Left ventricle myocardium inferior (tissue), 1 donor: ENCODE data around the gene C17orf75. TPM values are rescaled to one million over a fixed set of nuclear protein-coding genes. Genes with fewer than 3 reads are reported as not detected.
A peak's percentile ranks its signal among the peaks of the same experiment; 100 is the strongest.
"Not testable (repeated sequence)": the region's sequence is repeated elsewhere in the genome, so short reads cannot be mapped to it uniquely, and the experiment has no call there.

ENCODE experiments used
- DNase-seq: peaks from one replicate; pipeline ENCODE4 v3.0.0-alpha.2; 2020
- H3K27ac ChIP-seq: fragments of 200-600 bp; replicated peaks from 2 replicates; pipeline ENCODE4 v1.8.0; 2021
- H3K27me3 ChIP-seq: fragments of 200-600 bp; 2 replicates; pipeline ENCODE4 v1.8.0; 2021; ENCODE audit warnings: low read depth
- H3K36me3 ChIP-seq: fragments of 200-600 bp; 2 replicates; pipeline ENCODE4 v1.8.0; 2021
- H3K4me1 ChIP-seq: fragments of 200-600 bp; 2 replicates; pipeline ENCODE4 v1.8.0; 2021
- H3K4me3 ChIP-seq: fragments of 200-600 bp; 2 replicates; pipeline ENCODE4 v1.8.0; 2021; ENCODE audit warnings: mild to moderate bottlenecking, moderate library complexity
- H3K9me3 ChIP-seq: fragments of 200-600 bp; replicated peaks from 2 replicates; pipeline ENCODE4 v1.8.0; 2021
- intact Hi-C: fragments of 100-400 bp; cut with micrococcal nuclease; formaldehyde crosslinking; loops from one replicate; pipeline ENCODE4 v1.11.0; 2022
- long read RNA-seq: library from polyadenylated mRNA; unstranded; transcript quantifications from one replicate; pipeline ENCODE4 v2.0.0, GENCODE V29; 2021
- total RNA-seq: library from RNA; stranded (reverse); fragmentation: NEBNext Ultra II Directional; extraction: Animal tissue kit (Norgen Biotek cat#: 25700); gene quantifications from one replicate; pipeline ENCODE4 v1.2.1, GENCODE V29; 2021
- TF ChIP-seq, protein P1 (sequence below): fragments of 200-600 bp; IDR thresholded peaks from 2 replicates; pipeline ENCODE4 v1.8.0; 2021; ENCODE audit warnings: antibody characterized with exemption, mild to moderate bottlenecking, borderline replicate concordance
- donor health status: DM: no; HTN: yes; CAD: no; lungs with severe emphysema.

Gene C17orf75, protein sequence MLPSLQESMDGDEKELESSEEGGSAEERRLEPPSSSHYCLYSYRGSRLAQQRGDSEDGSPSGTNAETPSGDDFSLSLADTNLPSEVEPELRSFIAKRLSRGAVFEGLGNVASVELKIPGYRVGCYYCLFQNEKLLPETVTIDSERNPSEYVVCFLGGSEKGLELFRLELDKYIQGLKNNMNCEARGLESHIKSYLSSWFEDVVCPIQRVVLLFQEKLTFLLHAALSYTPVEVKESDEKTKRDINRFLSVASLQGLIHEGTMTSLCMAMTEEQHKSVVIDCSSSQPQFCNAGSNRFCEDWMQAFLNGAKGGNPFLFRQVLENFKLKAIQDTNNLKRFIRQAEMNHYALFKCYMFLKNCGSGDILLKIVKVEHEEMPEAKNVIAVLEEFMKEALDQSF
- 22.5 TPM for total RNA-seq
- long read RNA-seq, transcript C17orf75-202 (10 exons, 1,642 nt) = major isoform, 14 of 18 reads
- long read RNA-seq, partial matches to known transcripts = 0 of 18 reads
- long read RNA-seq, other reads (novel, unspliced or antisense) = 4 of 18 reads

DNA sequence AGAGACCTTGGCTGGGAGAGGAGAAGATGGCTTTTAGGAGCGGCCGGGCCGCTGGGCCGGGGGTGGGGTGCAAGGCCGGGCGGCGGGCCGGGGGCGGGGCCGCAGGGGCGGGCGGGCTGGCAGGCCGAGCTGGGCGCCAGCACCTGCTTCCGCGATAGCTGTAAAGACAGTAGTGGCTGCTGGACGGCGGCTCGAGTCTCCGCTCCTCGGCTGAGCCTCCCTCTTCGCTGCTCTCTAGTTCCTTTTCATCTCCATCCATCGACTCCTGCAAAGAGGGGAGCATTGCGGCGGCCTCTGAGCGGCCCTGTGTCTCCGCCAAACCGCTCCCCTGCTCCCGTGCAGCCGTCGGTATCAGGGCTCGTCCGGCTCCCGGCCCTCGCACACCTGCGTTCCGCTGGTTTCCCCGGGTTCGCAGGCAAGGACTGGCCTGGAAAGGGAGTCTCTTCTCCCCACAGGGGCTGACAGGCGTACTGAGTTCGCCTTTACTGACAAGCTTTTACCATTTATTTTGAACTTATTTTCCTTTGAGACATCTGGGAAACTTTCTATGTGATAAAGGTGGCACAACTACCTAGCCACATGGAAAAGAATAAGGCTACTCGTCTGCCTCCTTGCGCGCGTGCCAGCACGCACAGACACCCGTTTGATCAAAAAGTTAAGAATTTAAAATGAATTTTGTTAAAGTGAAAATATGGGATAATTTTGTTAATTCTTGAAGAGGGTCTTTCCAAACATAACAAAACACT, at the start of gene C17orf75:
Gene C17orf75 (minus strand): TSS at position 317 of the 746 bp plus-strand sequence. CDS start 34 bp downstream, at position 283.
- Histone ChIP-seq H3K4me1 (peaks cover 22% of the 10 kb centered on the region), H3K27ac (peak within 1 kb of the TSS; percentile 92), H3K4me3 (peak within 1 kb of the TSS; percentile 75), H3K9me3 (no peaks in the 10 kb centered on the region), H3K36me3 (peaks cover 24% of the 10 kb centered on the region), H3K27me3 (no peaks in the 10 kb centered on the region)
- TF ChIP-seq, protein P1, sequence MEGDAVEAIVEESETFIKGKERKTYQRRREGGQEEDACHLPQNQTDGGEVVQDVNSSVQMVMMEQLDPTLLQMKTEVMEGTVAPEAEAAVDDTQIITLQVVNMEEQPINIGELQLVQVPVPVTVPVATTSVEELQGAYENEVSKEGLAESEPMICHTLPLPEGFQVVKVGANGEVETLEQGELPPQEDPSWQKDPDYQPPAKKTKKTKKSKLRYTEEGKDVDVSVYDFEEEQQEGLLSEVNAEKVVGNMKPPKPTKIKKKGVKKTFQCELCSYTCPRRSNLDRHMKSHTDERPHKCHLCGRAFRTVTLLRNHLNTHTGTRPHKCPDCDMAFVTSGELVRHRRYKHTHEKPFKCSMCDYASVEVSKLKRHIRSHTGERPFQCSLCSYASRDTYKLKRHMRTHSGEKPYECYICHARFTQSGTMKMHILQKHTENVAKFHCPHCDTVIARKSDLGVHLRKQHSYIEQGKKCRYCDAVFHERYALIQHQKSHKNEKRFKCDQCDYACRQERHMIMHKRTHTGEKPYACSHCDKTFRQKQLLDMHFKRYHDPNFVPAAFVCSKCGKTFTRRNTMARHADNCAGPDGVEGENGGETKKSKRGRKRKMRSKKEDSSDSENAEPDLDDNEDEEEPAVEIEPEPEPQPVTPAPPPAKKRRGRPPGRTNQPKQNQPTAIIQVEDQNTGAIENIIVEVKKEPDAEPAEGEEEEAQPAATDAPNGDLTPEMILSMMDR = no peak
- peak; percentile 80 for DNase-seq
- intact Hi-C loops = no loop called here

DNA sequence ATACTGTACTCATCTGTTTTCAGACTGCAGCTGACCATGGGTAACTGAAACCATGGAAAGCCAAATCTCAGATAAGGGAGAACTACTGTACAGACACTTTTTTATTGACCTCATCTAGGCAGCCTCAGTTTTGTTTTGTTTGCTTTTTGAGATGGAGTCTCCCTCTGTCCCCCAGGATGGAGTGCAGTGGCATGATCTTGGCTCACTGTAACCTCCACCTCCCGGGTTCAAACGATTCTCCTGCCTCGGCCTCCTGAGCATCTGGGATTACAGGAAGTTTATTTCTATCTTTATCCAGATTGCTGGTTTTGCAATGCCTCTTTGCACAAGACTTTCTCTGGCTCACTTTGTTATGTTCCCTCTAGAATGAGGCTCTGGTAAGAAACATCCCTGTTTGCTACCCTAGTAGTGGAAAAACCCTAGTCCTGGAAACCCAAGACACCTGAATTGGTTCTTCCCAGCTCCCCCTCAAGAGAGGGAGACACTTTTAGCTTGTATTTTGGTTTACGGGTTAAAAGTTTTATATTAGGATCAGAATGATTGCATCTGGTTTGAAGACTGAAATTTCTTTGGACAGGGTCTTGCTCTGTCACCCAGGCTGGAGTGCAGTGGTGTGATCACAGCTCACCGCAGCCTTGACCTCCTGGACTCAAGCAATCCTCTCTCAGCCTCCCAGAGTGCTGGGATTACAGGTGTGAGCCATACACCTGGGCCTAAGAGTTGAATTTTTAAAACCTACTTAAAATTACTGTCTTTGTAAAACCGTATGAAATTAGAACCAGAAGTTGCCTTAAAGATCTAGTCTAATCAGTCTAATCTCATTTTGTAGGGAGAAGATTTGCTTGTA, 46.9 kb upstream of the C17orf75 start:
- no peak overlapping the region for H3K27ac ChIP-seq
- TF ChIP-seq, protein P1 = no peak
- H3K27me3 ChIP-seq = no peaks in the 10 kb centered on the region
- peaks cover 5% of the 10 kb centered on the region for H3K36me3 ChIP-seq
- DNase-seq = no peak
- no peak overlapping the region for H3K4me3 ChIP-seq
- no peaks in the 10 kb centered on the region for H3K4me1 ChIP-seq
- intact Hi-C loops = no loop called here
- H3K9me3 ChIP-seq = no peaks in the 10 kb centered on the region

DNA sequence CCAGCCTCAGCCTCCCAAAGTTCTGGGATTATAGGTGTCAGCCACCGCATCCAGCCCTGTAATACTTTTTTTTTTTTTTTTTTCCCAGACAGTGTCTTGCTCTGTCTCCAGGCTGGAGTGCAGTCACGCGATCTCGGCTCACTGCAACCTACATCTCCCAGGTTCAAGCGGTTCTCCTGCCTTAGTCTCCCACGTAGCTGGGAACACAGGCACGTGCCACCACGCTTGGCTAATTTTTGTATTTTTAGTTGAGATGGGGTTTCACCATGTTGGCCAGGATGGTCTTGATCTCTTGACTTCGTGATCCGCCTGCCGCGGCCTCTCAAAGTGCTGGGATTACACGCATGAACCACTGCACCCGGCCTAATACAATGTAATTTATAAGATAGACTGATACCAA, 46.2 kb upstream of the C17orf75 start:
- H3K4me3 ChIP-seq, H3K9me3 ChIP-seq, intact Hi-C loops, H3K27ac ChIP-seq, H3K4me1 ChIP-seq, DNase-seq, H3K27me3 ChIP-seq, H3K36me3 ChIP-seq: not testable (repeated sequence)

DNA sequence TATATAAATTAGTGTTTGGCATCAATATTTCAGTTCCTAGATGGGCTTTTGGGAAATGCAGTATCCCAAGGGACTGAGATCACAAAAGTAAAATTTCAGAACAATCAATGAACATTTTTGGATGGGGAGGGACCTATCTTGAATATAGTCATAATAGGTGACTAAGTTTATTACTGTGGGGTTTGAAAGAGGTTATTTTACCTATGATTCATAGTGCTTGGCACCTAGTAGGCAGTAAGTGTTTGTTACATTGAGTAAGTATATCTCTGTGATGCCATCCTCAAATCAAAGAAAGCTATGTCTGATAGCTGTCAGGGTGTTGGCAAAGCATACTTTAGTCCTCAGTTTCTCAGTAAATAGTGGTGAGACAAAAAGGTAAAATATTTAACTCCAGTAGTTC, 44.9 kb upstream of the C17orf75 start:
- Histone ChIP-seq H3K4me1 (no peaks in the 10 kb centered on the region), H3K36me3 (peaks cover 22% of the 10 kb centered on the region), H3K4me3 (no peak overlapping the region), H3K27ac (no peak overlapping the region), H3K27me3 (no peaks in the 10 kb centered on the region), H3K9me3 (no peaks in the 10 kb centered on the region)
- intact Hi-C loops = no loop called here
- TF ChIP-seq, protein P1 = no peak
- DNase-seq = no peak

DNA sequence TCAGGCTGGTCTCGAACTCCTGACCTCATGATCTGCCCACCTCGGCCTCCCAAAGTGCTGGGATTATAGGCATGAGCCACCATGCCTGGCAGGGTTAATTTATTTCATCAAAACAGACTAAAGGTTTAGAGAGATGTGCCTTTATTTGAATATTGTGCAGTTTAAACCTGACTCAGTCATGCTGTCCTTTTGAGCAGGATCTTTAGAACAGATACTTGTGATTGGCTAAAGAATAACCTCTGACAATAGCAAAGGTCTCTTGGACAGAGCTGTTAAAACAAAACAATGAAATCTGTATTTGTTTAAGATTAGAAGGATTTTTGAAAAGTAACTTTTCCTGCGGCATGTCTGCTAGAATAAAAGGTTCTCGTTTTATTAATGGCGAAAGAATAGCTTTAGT, 44.0 kb upstream of the C17orf75 start:
- no peak for DNase-seq
- Histone ChIP-seq H3K27ac (no peak overlapping the region), H3K4me1 (no peaks in the 10 kb centered on the region), H3K36me3 (peaks cover 30% of the 10 kb centered on the region), H3K27me3 (no peaks in the 10 kb centered on the region), H3K9me3 (no peaks in the 10 kb centered on the region), H3K4me3 (no peak overlapping the region)
- intact Hi-C loops = no loop called here
- TF ChIP-seq, protein P1 = no peak
